IPS-18c (cell line): ENCODE measurements around the gene AKIRIN2.

Source experiments
- H3K4me3 ChIP-seq: 2 replicates; pipeline ENCODE4 v1.7.0; 2013; ENCODE audit warnings: low read depth, mild to moderate bottlenecking, low read length, moderate library complexity; ENCODE audit not compliant: insufficient read depth
- H3K9me3 ChIP-seq: one replicate; pipeline ENCODE4 v1.6.1; 2013; ENCODE audit warnings: mild to moderate bottlenecking, low read length, moderate library complexity; ENCODE audit not compliant: control insufficient read depth, insufficient read depth

Gene AKIRIN2

GRCh38 chr6:87641065-87641692 is 60.9 kb downstream of the AKIRIN2 start:
- no peak overlapping the region for H3K4me3 ChIP-seq
- no peaks in the 10 kb centered on the region for H3K9me3 ChIP-seq

DNA sequence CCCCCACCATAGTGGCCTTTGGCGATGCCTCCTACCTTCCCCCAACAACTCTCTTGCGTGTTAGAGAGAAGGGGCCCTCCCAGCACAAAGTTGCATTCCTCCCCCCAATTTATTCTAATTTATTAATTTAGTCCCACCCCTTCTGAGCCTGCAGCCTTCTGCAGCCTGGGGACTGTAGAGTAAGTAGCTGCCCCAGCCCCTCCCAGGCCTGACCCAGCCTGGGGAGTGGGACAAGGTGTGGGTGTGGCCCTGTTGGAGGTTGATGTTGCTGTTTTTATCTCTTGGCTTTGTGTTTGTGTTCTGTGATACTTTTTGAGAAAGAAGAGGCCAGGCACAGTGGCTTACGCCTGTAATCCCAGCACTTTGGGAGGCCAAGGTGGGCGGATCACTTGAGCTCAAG is 62.7 kb downstream of the AKIRIN2 start:
- no peak overlapping the region for H3K4me3 ChIP-seq
- H3K9me3 ChIP-seq, result no peaks in the 10 kb centered on the region

DNA sequence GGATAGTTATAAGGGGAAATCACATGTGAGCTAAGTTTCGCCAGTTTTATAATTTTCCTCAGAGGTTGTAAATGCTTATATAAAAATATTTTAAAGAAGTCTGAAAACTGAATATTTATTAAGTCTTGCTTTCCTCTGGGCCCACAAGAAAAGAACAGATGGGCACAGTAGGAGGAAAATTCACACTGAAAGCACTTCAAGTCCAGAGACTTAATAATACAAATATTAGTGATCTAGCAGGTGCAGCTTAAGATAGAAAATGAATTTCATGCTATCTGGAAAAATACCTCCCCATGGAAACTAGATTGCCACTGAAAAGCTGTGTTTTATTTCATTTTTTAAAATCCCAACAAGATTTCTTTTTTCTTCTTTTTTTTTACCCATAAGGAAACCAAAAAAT is 64.9 kb downstream of the AKIRIN2 start:
- Histone ChIP-seq H3K9me3 (no peaks in the 10 kb centered on the region), H3K4me3 (no peak overlapping the region)

GRCh38 chr6:87636315-87636714 is 65.7 kb downstream of the AKIRIN2 start:
- H3K4me3 ChIP-seq, result no peak overlapping the region
- H3K9me3 ChIP-seq, result no peaks in the 10 kb centered on the region

GRCh38 chr6:87633851-87634250 is 68.2 kb downstream of the AKIRIN2 start:
- no peaks in the 10 kb centered on the region for H3K9me3 ChIP-seq
- no peak overlapping the region for H3K4me3 ChIP-seq

DNA sequence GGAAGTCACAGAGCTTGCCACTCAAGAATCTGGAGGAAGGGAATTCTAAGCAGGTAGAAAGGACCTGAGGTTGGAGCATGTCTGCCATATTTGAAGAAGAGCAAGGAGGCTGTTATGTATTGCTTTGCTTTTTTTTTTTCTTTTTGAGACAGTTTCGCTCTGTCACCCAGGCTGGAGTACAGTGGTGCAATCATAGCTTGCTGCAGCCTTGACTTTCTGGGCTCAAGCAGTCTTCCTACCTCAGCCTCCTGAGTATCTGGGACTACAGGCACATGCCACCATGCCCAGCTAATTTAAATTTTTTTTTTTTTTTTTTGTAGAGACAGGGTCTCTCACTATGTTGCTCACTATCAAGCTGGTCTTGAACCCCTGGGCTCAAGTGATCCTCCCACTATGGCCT is 71.3 kb downstream of the AKIRIN2 start:
- Histone ChIP-seq H3K9me3 (no peaks in the 10 kb centered on the region), H3K4me3 (no peak overlapping the region)

DNA sequence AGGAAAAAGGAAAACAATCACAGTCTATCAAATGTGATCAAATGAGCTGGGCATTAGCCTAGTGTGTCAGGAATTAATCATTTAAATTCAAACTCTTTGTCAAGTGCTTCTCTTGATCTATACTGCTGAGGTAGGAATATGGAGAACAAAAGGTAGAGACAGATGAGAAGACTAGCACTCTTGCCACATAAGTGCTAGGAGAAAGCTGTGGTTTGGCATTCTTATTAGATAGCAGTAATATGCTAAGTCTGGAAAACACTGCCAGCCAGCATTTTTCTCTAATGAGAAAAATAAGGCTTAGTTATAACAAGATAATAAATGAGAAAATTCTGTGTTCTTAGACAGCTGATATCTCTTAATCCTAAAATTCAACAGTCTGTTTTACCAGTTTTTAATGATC is 73.2 kb downstream of the AKIRIN2 start:
- Histone ChIP-seq H3K9me3 (no peaks in the 10 kb centered on the region), H3K4me3 (no peak overlapping the region)

DNA sequence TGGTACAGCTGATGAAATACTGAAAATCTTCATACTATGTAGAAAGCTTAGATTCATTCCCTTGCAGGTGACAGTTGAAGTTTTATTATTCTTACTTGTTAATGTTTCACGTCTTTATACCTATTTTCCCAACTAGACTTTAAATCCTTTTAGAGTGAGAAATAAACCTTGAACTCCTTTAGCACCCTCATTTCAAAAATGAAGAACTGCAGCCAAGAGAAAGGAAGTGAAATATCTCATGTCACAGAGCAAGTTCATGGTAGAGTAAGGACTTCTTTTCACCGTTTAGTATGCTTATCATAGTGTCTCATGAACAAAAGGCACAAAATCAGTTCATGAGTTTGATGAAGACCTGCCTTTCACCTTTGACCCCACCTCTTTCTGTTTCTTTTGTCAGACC is 73.6 kb downstream of the AKIRIN2 start:
- no peaks in the 10 kb centered on the region for H3K9me3 ChIP-seq
- no peak overlapping the region for H3K4me3 ChIP-seq
